Measurements from ENCODE around the gene SLC9A8.

SLC9A8 gene

DNA sequence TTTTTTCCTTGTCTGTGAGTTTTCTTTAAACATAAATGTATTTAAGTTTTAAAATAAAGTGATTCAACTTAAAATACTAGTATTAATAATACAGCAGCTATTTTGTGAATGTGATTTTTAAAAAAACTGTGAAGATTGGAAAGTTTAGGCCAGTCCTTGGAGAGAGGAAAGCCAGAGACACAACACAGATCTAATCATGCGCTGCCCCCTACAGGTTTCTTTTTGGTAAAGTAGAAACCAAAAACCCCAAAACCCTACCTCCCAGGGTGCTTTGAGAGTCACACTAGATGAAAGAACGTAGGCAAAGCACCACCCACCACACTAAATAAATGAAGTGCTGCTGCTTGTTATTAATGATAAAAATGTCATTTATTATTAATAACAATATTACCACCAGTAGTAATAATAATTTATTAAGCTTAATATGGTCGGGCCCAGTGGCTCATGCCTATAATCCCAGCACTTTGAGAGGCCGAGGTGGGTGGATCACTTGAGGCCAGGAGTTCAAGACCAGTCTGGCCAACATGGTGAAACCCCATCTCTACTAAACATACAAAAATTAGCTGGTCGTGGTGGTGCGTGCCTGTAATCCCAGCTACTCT is 33.7 kb downstream of the SLC9A8 start:
- Histone ChIP-seq H3K9me3 (ENCODE audit: control insufficient read depth in 1 of 2, low read length in 2 of 2) (no peaks in the 10 kb centered on the region), H3K4me1 (ENCODE audit: control insufficient read depth in 1 of 2, insufficient read depth in 2 of 2, low read length in 2 of 2) (no peaks in the 10 kb centered on the region), H3K9ac (ENCODE audit: low read depth in 1 of 2, low read length in 2 of 2) (no peak overlapping the region), H3K27me3 (ENCODE audit: control insufficient read depth in 1 of 2, insufficient read depth in 2 of 2, low read length in 2 of 2) (no peaks in the 10 kb centered on the region), H3K36me3 (ENCODE audit: control insufficient read depth in 1 of 2, insufficient read depth in 2 of 2, low read length in 2 of 2) (peaks cover 13 to 47% of the 10 kb centered on the region in 2 donors), H3K27ac (ENCODE audit: low read depth, low read length) (no peak overlapping the region), H3K4me3 (ENCODE audit: low read depth in 1 of 2, low read length in 2 of 2) (no peak overlapping the region)

DNA sequence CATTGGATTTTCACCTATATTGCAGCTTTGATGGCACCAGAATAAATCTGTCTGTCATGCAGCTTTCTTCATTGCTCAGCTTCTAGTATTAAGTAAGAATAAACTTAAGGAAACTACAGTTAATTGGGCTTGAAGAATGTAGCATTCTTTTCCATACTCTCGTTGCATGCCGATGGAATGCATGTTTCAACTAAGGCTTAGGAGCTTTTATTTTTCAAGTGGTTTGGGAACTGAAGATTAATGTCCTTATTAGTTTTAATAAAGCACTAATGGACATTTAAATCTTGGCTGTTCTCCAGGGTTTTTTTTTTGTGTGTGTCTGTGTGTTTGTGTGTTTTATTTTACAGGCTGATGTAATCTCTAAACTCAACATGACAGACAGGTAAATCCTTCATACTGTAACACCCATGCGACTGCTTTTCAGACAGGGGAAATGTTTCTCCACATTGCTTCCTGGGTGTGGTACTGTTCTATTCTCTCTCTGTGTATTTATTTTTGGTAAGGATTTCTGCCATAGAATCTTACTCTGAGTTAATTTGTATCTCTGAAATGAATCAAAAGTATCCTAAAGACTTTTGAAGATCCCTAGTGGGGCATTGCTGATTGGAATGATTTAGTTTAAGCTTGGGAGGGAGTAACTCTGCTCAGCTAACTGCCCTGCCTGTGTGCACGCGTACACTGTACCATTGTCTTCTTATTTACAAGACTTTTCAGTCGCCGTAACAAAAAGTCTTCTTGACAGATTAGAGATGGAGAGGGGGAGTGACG is 38.0 kb downstream of the SLC9A8 start:
- H3K4me1 ChIP-seq (ENCODE audit: control insufficient read depth in 1 of 2, insufficient read depth in 2 of 2, low read length in 2 of 2), result no peaks in the 10 kb centered on the region
- no peak overlapping the region for H3K4me3 ChIP-seq (ENCODE audit: low read depth in 1 of 2, low read length in 2 of 2)
- H3K36me3 ChIP-seq (ENCODE audit: control insufficient read depth in 1 of 2, insufficient read depth in 2 of 2, low read length in 2 of 2), result peaks cover 36 to 60% of the 10 kb centered on the region in 2 donors
- no peak overlapping the region for H3K27ac ChIP-seq (ENCODE audit: low read depth, low read length)
- H3K9ac ChIP-seq (ENCODE audit: low read depth in 1 of 2, low read length in 2 of 2), result no peak overlapping the region
- H3K9me3 ChIP-seq (ENCODE audit: control insufficient read depth in 1 of 2, low read length in 2 of 2), result no peaks in the 10 kb centered on the region
- H3K27me3 ChIP-seq (ENCODE audit: control insufficient read depth in 1 of 2, insufficient read depth in 2 of 2, low read length in 2 of 2), result no peaks in the 10 kb centered on the region

DNA sequence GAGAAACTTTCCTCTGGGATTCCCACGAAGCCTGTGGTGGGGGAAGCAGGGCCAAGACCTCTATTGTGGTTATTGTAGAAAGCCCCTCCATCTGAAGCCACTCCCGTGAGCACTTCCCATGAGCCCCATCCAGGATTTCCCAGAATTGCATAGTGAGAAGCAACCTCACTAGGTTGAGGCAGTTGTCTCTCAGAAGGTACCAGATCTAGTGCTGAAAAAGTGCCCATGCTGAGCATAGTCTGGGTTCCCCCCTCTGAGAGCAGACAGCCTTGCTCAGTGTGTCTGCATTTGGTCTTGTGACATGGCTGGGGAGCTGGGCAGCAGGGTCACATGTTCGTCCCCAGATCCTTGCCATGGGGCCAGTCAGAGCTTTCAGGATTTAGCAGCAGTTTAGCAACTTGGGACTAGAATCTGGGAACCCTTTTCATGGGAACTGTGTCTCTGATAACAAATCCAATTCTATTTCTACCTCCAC is 38.6 kb downstream of the SLC9A8 start:
- Histone ChIP-seq H3K27me3 (ENCODE audit: control insufficient read depth in 1 of 2, insufficient read depth in 2 of 2, low read length in 2 of 2) (no peaks in the 10 kb centered on the region), H3K36me3 (ENCODE audit: control insufficient read depth in 1 of 2, insufficient read depth in 2 of 2, low read length in 2 of 2) (peaks cover 36 to 64% of the 10 kb centered on the region in 2 donors), H3K27ac (ENCODE audit: low read depth, low read length) (no peak overlapping the region), H3K4me1 (ENCODE audit: control insufficient read depth in 1 of 2, insufficient read depth in 2 of 2, low read length in 2 of 2) (no peaks in the 10 kb centered on the region), H3K9me3 (ENCODE audit: control insufficient read depth in 1 of 2, low read length in 2 of 2) (no peaks in the 10 kb centered on the region), H3K4me3 (ENCODE audit: low read depth in 1 of 2, low read length in 2 of 2) (no peak overlapping the region), H3K9ac (ENCODE audit: low read depth in 1 of 2, low read length in 2 of 2) (no peak overlapping the region)

DNA sequence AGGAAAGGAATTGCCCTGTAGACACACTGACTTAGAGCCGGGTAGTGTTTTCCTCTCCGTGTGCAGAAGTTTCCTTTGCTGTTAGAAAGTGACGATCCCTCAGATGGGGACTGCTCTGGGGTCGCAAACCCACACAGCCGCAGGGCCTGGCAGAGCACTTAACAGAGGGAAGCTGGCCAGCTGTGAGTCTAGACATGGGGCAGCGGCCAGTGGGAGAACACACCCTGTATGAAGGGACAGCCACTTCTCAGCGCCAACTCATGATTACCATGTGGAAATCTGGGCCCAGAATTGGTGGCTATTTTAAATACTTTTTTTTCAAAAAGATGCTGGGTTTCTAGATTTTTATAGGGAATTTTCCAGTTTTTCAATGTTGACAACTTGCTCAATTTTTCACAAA is 39.4 kb downstream of the SLC9A8 start:
- H3K27me3 ChIP-seq (ENCODE audit: control insufficient read depth in 1 of 2, insufficient read depth in 2 of 2, low read length in 2 of 2), result no peaks in the 10 kb centered on the region
- no peak overlapping the region for H3K27ac ChIP-seq (ENCODE audit: low read depth, low read length)
- H3K36me3 ChIP-seq (ENCODE audit: control insufficient read depth in 1 of 2, insufficient read depth in 2 of 2, low read length in 2 of 2), result peaks cover 39 to 68% of the 10 kb centered on the region in 2 donors
- no peaks in the 10 kb centered on the region for H3K9me3 ChIP-seq (ENCODE audit: control insufficient read depth in 1 of 2, low read length in 2 of 2)
- no peak overlapping the region for H3K9ac ChIP-seq (ENCODE audit: low read depth in 1 of 2, low read length in 2 of 2)
- H3K4me1 ChIP-seq (ENCODE audit: control insufficient read depth in 1 of 2, insufficient read depth in 2 of 2, low read length in 2 of 2), result no peaks in the 10 kb centered on the region
- H3K4me3 ChIP-seq (ENCODE audit: low read depth in 1 of 2, low read length in 2 of 2), result no peak overlapping the region

DNA sequence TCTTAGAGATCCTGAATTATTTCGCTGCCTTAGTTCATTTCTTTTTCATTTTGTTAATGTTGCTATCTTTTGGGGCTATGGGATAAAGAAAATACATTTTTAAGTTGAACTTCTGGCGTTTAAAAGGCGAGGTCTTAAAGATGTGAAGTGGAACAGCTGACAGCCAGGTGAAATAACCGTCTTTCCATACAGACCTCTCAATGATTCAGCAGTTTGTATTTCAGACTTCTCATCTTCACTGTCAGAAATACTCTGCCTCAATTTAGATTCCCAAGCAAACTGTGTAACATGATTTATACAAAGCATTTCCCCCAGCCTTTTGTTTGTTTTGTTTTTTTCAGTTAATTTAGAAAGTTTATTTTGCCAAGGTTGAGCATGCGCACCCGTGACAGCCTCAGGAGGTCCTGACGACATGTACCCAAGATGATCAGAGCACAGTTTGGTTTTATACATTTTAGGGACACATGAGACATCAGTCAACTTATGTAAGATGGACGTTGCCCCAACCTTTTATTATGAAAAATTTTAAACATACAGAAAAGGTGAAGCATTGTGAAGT is 40.0 kb downstream of the SLC9A8 start:
- H3K9me3 ChIP-seq (ENCODE audit: control insufficient read depth in 1 of 2, low read length in 2 of 2), result no peaks in the 10 kb centered on the region
- H3K36me3 ChIP-seq (ENCODE audit: control insufficient read depth in 1 of 2, insufficient read depth in 2 of 2, low read length in 2 of 2), result peaks cover 41 to 71% of the 10 kb centered on the region in 2 donors
- no peaks in the 10 kb centered on the region for H3K4me1 ChIP-seq (ENCODE audit: control insufficient read depth in 1 of 2, insufficient read depth in 2 of 2, low read length in 2 of 2)
- H3K27ac ChIP-seq (ENCODE audit: low read depth, low read length), result no peak overlapping the region
- no peaks in the 10 kb centered on the region for H3K27me3 ChIP-seq (ENCODE audit: control insufficient read depth in 1 of 2, insufficient read depth in 2 of 2, low read length in 2 of 2)
- no peak overlapping the region for H3K4me3 ChIP-seq (ENCODE audit: low read depth in 1 of 2, low read length in 2 of 2)
- no peak overlapping the region for H3K9ac ChIP-seq (ENCODE audit: low read depth in 1 of 2, low read length in 2 of 2)

DNA sequence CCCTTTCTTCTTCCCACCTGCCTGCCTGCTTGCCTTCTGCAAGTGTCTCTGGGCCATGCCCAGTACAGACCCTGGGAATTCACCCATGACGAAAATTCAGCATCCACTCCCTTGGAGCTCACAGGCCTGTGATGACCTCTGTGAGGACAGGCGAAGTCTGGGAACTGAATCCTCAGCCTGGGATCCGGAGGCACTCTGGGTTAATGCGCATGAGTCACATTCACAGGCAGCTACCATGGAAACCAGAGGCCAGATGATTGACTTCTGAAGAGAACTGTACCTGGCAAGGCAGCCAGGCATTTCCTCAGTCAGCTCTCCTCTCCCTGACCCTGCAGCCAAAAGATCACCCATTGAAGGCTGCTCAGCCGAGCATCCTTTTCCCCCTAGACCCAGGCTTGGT is 41.0 kb downstream of the SLC9A8 start:
- no peaks in the 10 kb centered on the region for H3K27me3 ChIP-seq (ENCODE audit: control insufficient read depth in 1 of 2, insufficient read depth in 2 of 2, low read length in 2 of 2)
- no peak overlapping the region for H3K27ac ChIP-seq (ENCODE audit: low read depth, low read length)
- no peak overlapping the region for H3K9ac ChIP-seq (ENCODE audit: low read depth in 1 of 2, low read length in 2 of 2)
- H3K4me3 ChIP-seq (ENCODE audit: low read depth in 1 of 2, low read length in 2 of 2), result no peak overlapping the region
- H3K4me1 ChIP-seq (ENCODE audit: control insufficient read depth in 1 of 2, insufficient read depth in 2 of 2, low read length in 2 of 2), result no peaks in the 10 kb centered on the region
- no peaks in the 10 kb centered on the region for H3K9me3 ChIP-seq (ENCODE audit: control insufficient read depth in 1 of 2, low read length in 2 of 2)
- H3K36me3 ChIP-seq (ENCODE audit: control insufficient read depth in 1 of 2, insufficient read depth in 2 of 2, low read length in 2 of 2), result peaks cover 38 to 63% of the 10 kb centered on the region in 2 donors

DNA sequence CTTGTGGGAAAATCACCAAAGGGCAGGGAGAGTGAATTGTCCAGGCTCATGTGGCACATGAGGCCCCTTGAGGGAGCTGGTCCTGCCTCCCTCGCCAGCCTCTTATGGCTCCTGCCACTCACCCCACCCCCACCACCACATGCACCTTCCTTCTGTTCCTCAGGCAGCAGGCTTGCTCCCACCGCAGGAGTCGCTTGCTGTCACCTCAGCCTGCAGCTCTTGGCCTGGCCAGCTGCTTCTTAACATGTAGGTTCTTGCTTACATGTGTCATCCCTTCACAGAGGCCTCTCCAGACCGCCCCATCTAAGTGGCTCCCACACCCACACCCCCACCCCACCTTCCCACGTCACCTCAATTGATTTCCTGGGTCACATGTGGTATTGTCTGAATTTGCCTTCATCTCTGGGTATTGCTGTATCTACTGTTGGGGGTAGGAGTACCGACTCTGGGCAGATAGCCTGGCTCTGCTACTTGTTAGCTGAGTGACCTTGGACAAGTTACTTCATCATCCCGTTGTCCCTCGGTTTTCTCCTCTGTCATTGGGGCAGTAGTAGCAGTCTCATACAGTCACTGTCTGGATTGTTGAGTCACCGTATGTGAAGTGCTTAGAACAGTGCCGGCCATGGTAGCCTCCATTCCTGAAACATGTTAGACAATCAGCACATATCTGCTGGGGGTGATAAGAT is 41.7 kb downstream of the SLC9A8 start:
- Histone ChIP-seq H3K4me1 (ENCODE audit: control insufficient read depth in 1 of 2, insufficient read depth in 2 of 2, low read length in 2 of 2) (no peaks in the 10 kb centered on the region), H3K9me3 (ENCODE audit: control insufficient read depth in 1 of 2, low read length in 2 of 2) (no peaks in the 10 kb centered on the region), H3K9ac (ENCODE audit: low read depth in 1 of 2, low read length in 2 of 2) (no peak overlapping the region), H3K36me3 (ENCODE audit: control insufficient read depth in 1 of 2, insufficient read depth in 2 of 2, low read length in 2 of 2) (peaks cover 32 to 62% of the 10 kb centered on the region in 2 donors), H3K27ac (ENCODE audit: low read depth, low read length) (no peak overlapping the region), H3K27me3 (ENCODE audit: control insufficient read depth in 1 of 2, insufficient read depth in 2 of 2, low read length in 2 of 2) (no peaks in the 10 kb centered on the region), H3K4me3 (ENCODE audit: low read depth in 1 of 2, low read length in 2 of 2) (no peak overlapping the region)

DNA sequence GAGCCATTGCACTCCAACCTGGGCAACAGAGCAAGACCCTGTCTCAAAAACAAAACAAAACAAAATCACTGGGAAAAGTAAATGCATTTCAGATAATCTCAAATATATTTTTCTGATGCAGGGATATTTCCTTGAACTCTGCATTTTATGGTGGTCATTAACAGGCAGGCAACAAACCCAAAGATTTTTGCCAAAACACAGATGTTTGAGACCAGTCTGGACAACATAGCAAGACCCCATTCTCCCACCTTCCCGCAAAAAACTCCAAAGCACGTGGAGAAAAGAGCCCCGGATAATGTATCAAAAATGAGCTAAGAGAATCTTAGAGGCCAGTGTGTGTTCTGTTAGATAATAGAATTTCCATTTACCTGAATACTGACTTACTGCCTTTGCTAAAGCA is 44.3 kb downstream of the SLC9A8 start:
- no peak overlapping the region for H3K4me3 ChIP-seq (ENCODE audit: low read depth in 1 of 2, low read length in 2 of 2)
- no peaks in the 10 kb centered on the region for H3K4me1 ChIP-seq (ENCODE audit: control insufficient read depth in 1 of 2, insufficient read depth in 2 of 2, low read length in 2 of 2)
- H3K9me3 ChIP-seq (ENCODE audit: control insufficient read depth in 1 of 2, low read length in 2 of 2), result no peaks in the 10 kb centered on the region
- H3K27ac ChIP-seq (ENCODE audit: low read depth, low read length), result no peak overlapping the region
- no peaks in the 10 kb centered on the region for H3K27me3 ChIP-seq (ENCODE audit: control insufficient read depth in 1 of 2, insufficient read depth in 2 of 2, low read length in 2 of 2)
- peaks cover 33 to 53% of the 10 kb centered on the region in 2 donors for H3K36me3 ChIP-seq (ENCODE audit: control insufficient read depth in 1 of 2, insufficient read depth in 2 of 2, low read length in 2 of 2)
- H3K9ac ChIP-seq (ENCODE audit: low read depth in 1 of 2, low read length in 2 of 2), result no peak overlapping the region

DNA sequence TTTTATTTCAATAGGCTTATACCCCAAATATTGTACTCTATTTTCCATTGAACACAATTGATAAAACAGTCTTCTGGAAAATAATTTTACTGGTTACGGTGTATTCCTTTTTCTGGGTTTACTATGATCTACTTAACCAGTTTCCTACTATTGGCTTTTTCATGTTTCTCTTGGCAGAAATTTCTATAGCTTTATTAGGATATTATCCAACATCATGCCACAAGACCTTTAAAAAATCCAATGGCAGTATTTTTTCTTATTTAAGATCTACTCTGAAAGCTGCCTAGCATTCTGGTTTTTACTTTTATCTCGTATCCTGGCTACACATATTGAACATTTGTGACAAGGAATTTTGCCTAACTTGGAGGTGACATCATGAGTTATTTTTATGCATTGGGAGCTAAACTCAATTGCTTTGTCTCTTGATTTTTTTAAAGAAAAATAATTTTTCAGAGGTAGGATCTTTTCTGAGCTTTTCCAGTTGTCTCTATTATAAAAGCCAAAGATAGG is 45.5 kb downstream of the SLC9A8 start:
- no peak overlapping the region for H3K4me3 ChIP-seq (ENCODE audit: low read depth in 1 of 2, low read length in 2 of 2)
- H3K27ac ChIP-seq (ENCODE audit: low read depth, low read length), result no peak overlapping the region
- no peaks in the 10 kb centered on the region for H3K9me3 ChIP-seq (ENCODE audit: control insufficient read depth in 1 of 2, low read length in 2 of 2)
- no peaks in the 10 kb centered on the region for H3K27me3 ChIP-seq (ENCODE audit: control insufficient read depth in 1 of 2, insufficient read depth in 2 of 2, low read length in 2 of 2)
- H3K4me1 ChIP-seq (ENCODE audit: control insufficient read depth in 1 of 2, insufficient read depth in 2 of 2, low read length in 2 of 2), result no peaks in the 10 kb centered on the region
- H3K9ac ChIP-seq (ENCODE audit: low read depth in 1 of 2, low read length in 2 of 2), result no peak overlapping the region
- H3K36me3 ChIP-seq (ENCODE audit: control insufficient read depth in 1 of 2, insufficient read depth in 2 of 2, low read length in 2 of 2), result peaks cover 28 to 53% of the 10 kb centered on the region in 2 donors

DNA sequence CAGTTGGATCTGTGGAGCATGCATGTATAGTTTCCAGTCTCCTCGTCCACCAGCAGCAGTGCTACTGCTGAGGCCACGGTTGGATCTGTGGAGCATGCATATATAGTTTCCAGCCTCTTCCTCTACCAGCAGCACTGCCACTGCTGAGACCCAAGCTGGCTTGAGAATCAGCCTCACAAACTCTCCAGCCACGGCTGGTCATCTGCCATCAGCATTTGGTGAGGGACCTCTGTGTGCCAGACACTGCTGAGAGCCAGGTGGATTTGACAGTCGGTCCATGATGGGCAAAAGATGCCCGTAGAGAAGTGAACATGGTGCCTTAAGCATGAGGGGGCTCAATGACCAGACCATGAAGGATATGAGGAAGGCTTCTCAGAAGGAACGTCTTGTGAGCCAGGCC is 46.4 kb downstream of the SLC9A8 start:
- Histone ChIP-seq H3K27ac (ENCODE audit: low read depth, low read length) (no peak overlapping the region), H3K9me3 (ENCODE audit: control insufficient read depth in 1 of 2, low read length in 2 of 2) (no peaks in the 10 kb centered on the region), H3K4me3 (ENCODE audit: low read depth in 1 of 2, low read length in 2 of 2) (no peak overlapping the region), H3K36me3 (ENCODE audit: control insufficient read depth in 1 of 2, insufficient read depth in 2 of 2, low read length in 2 of 2) (peaks cover 21 to 47% of the 10 kb centered on the region in 2 donors), H3K4me1 (ENCODE audit: control insufficient read depth in 1 of 2, insufficient read depth in 2 of 2, low read length in 2 of 2) (no peaks in the 10 kb centered on the region), H3K9ac (ENCODE audit: low read depth in 1 of 2, low read length in 2 of 2) (no peak overlapping the region), H3K27me3 (ENCODE audit: control insufficient read depth in 1 of 2, insufficient read depth in 2 of 2, low read length in 2 of 2) (no peaks in the 10 kb centered on the region)

Data from duodenal mucosa (tissue), 2 donors.